Fibroblast of skin of abdomen (primary cell): ENCODE data around the gene SNX12.
"Not testable (repeated sequence)": the region's sequence is repeated elsewhere in the genome, so short reads cannot be mapped to it uniquely, and the experiment has no call there.

Source experiments
- DNase-seq: peaks from one replicate; pipeline ENCODE4 v3.0.0-alpha.2; 2013

Gene SNX12

GRCh38 chrX:71085900-71086299, 17.8 kb upstream of the SNX12 start:
- no peak for DNase-seq

GRCh38 chrX:71082822-71083221, 14.7 kb upstream of the SNX12 start:
- DNase-seq: no peak

GRCh38 chrX:71082124-71082647, 14.1 kb upstream of the SNX12 start:
- DNase-seq: no peak

GRCh38 chrX:71081330-71082123, 13.4 kb upstream of the SNX12 start:
- no peak for DNase-seq

- no peak for DNase-seq
Observed at GRCh38 chrX:71070531-71070930, 2.4 kb upstream of the SNX12 start.

GRCh38 chrX:71067712-71068043, 456 bp downstream of the SNX12 start:
- DNase-seq: peak; percentile 3

- no peak for DNase-seq
Observed at GRCh38 chrX:71067089-71067488, 1.0 kb downstream of the SNX12 start.

- no peak for DNase-seq
Observed at GRCh38 chrX:71060127-71060526, 8.0 kb downstream of the SNX12 start.

GRCh38 chrX:71057848-71058530, 10.1 kb downstream of the SNX12 start:
- no peak for DNase-seq

- DNase-seq: peak; percentile 4
Observed at GRCh38 chrX:71056867-71057266, 11.3 kb downstream of the SNX12 start.

- no peak for DNase-seq
Observed at GRCh38 chrX:71053217-71053621, 14.9 kb downstream of the SNX12 start.

GRCh38 chrX:71052721-71053120, 15.4 kb downstream of the SNX12 start:
- DNase-seq: no peak

GRCh38 chrX:71047891-71048290, 20.2 kb downstream of the SNX12 start:
- not testable (repeated sequence) for DNase-seq

GRCh38 chrX:71017396-71017939, 50.7 kb downstream of the SNX12 start:
- peak; percentile 10 for DNase-seq
